Neuron (in vitro differentiated cells): ENCODE data around the gene OR51S1.
"Not testable (repeated sequence)": the region's sequence is repeated elsewhere in the genome, so short reads cannot be mapped to it uniquely, and the experiment has no call there.

Experiments used
- H2AFZ ChIP-seq: one replicate; pipeline ENCODE4 v1.6.1; 2013; ENCODE audit warnings: low read depth, mild to moderate bottlenecking, inconsistent platforms, low read length, moderate library complexity
- H3K27me3 ChIP-seq: one replicate; pipeline ENCODE4 v1.6.1; 2013; ENCODE audit warnings: low read length; ENCODE audit not compliant: insufficient read depth
- H3K36me3 ChIP-seq: one replicate; pipeline ENCODE4 v1.6.1; 2013; ENCODE audit warnings: low read length; ENCODE audit not compliant: insufficient read depth
- H3K4me1 ChIP-seq: one replicate; pipeline ENCODE4 v1.6.1; 2013; ENCODE audit warnings: low read length; ENCODE audit not compliant: insufficient read depth
- H3K4me3 ChIP-seq: 2 replicates; pipeline ENCODE4 v1.5.1; 2013; ENCODE audit warnings: mild to moderate bottlenecking, low read length, moderate library complexity
- H3K9me3 ChIP-seq: one replicate; pipeline ENCODE4 v1.6.1; 2013; ENCODE audit warnings: low read length

Gene OR51S1

GRCh38 chr11:4848908-4849532, at the start of gene OR51S1:
OR51S1 (minus strand) TSS chr11:4849208; CDS start chr11:4849208, 0 bp downstream.
- Histone ChIP-seq H3K36me3 (no peaks in the 10 kb centered on the region), H3K27me3 (no peaks in the 10 kb centered on the region), H3K9me3 (no peaks in the 10 kb centered on the region), H3K4me1 (no peaks in the 10 kb centered on the region), H3K4me3 (no peak within 1 kb of the TSS), H2AFZ (no peak within 1 kb of the TSS)

GRCh38 chr11:4891996-4892640, 43.1 kb upstream of the OR51S1 start:
- Histone ChIP-seq H3K36me3 (no peaks in the 10 kb centered on the region), H2AFZ (no peak overlapping the region), H3K4me3 (no peak overlapping the region), H3K4me1 (no peaks in the 10 kb centered on the region), H3K27me3 (no peaks in the 10 kb centered on the region), H3K9me3 (no peaks in the 10 kb centered on the region)

GRCh38 chr11:4890279-4890678, 41.3 kb upstream of the OR51S1 start:
- no peaks in the 10 kb centered on the region for H3K36me3 ChIP-seq
- no peaks in the 10 kb centered on the region for H3K9me3 ChIP-seq
- no peak overlapping the region for H2AFZ ChIP-seq
- no peaks in the 10 kb centered on the region for H3K4me1 ChIP-seq
- H3K4me3 ChIP-seq, result no peak overlapping the region
- no peaks in the 10 kb centered on the region for H3K27me3 ChIP-seq

GRCh38 chr11:4887591-4887990, 38.6 kb upstream of the OR51S1 start:
- H2AFZ ChIP-seq, result no peak overlapping the region
- no peaks in the 10 kb centered on the region for H3K9me3 ChIP-seq
- H3K36me3 ChIP-seq, result no peaks in the 10 kb centered on the region
- H3K4me1 ChIP-seq, result no peaks in the 10 kb centered on the region
- H3K4me3 ChIP-seq, result no peak overlapping the region
- no peaks in the 10 kb centered on the region for H3K27me3 ChIP-seq

- Histone ChIP-seq H3K36me3 (no peaks in the 10 kb centered on the region), H3K9me3 (no peaks in the 10 kb centered on the region), H2AFZ (no peak overlapping the region), H3K4me3 (no peak overlapping the region), H3K27me3 (no peaks in the 10 kb centered on the region), H3K4me1 (no peaks in the 10 kb centered on the region)
Measured at GRCh38 chr11:4886186-4886585, 37.2 kb upstream of the OR51S1 start.

GRCh38 chr11:4884361-4884760, 35.4 kb upstream of the OR51S1 start:
- Histone ChIP-seq H3K27me3 (no peaks in the 10 kb centered on the region), H3K36me3 (no peaks in the 10 kb centered on the region), H2AFZ (no peak overlapping the region), H3K4me1 (no peaks in the 10 kb centered on the region), H3K9me3 (no peaks in the 10 kb centered on the region), H3K4me3 (no peak overlapping the region)

- no peaks in the 10 kb centered on the region for H3K27me3 ChIP-seq
- H3K9me3 ChIP-seq, result no peaks in the 10 kb centered on the region
- no peak overlapping the region for H2AFZ ChIP-seq
- no peaks in the 10 kb centered on the region for H3K36me3 ChIP-seq
- H3K4me1 ChIP-seq, result no peaks in the 10 kb centered on the region
- H3K4me3 ChIP-seq, result no peak overlapping the region
Measured at GRCh38 chr11:4882543-4882942, 33.5 kb upstream of the OR51S1 start.

GRCh38 chr11:4881860-4882500, 33.0 kb upstream of the OR51S1 start, which contains the start of gene OR51T1:
OR51T1 (plus strand) TSS chr11:4881900; CDS start chr11:4881900, 0 bp downstream.
- H2AFZ ChIP-seq, result no peak within 1 kb of the TSS
- no peaks in the 10 kb centered on the region for H3K9me3 ChIP-seq
- no peaks in the 10 kb centered on the region for H3K4me1 ChIP-seq
- H3K36me3 ChIP-seq, result no peaks in the 10 kb centered on the region
- H3K27me3 ChIP-seq, result no peaks in the 10 kb centered on the region
- H3K4me3 ChIP-seq, result no peak within 1 kb of the TSS

GRCh38 chr11:4881188-4881587, 32.2 kb upstream of the OR51S1 start:
- Histone ChIP-seq H3K4me1 (no peaks in the 10 kb centered on the region), H3K9me3 (no peaks in the 10 kb centered on the region), H3K4me3 (no peak overlapping the region), H3K27me3 (no peaks in the 10 kb centered on the region), H2AFZ (no peak overlapping the region), H3K36me3 (no peaks in the 10 kb centered on the region)

GRCh38 chr11:4865855-4866254, 16.8 kb upstream of the OR51S1 start:
- Histone ChIP-seq H3K4me1 (no peaks in the 10 kb centered on the region), H3K4me3 (no peak overlapping the region), H2AFZ (no peak overlapping the region), H3K9me3 (no peaks in the 10 kb centered on the region), H3K36me3 (no peaks in the 10 kb centered on the region), H3K27me3 (no peaks in the 10 kb centered on the region)

- Histone ChIP-seq H3K4me3 (no peak overlapping the region), H3K4me1 (no peaks in the 10 kb centered on the region), H3K27me3 (no peaks in the 10 kb centered on the region), H3K9me3 (no peaks in the 10 kb centered on the region), H3K36me3 (no peaks in the 10 kb centered on the region), H2AFZ (no peak overlapping the region)
Measured at GRCh38 chr11:4863876-4864275, 14.9 kb upstream of the OR51S1 start.

- Histone ChIP-seq H3K36me3 (no peaks in the 10 kb centered on the region), H3K9me3 (no peaks in the 10 kb centered on the region), H3K4me3 (no peak overlapping the region), H3K4me1 (no peaks in the 10 kb centered on the region), H2AFZ (no peak overlapping the region), H3K27me3 (no peaks in the 10 kb centered on the region)
Measured at GRCh38 chr11:4862447-4863236, 13.6 kb upstream of the OR51S1 start.

- not testable (repeated sequence) for H3K27me3 ChIP-seq, H3K4me3 ChIP-seq, H3K9me3 ChIP-seq, H3K4me1 ChIP-seq, H3K36me3 ChIP-seq, H2AFZ ChIP-seq
Measured at GRCh38 chr11:4854286-4854685, 5.3 kb upstream of the OR51S1 start.
